SK-N-MC (cell line): ENCODE results near the gene C11orf21.

Source experiments
- EZH2 ChIP-seq: fragments of 200-600 bp; sonication (generic); IDR thresholded peaks from one replicate; pipeline ENCODE4 v1.6.1; 2017; ENCODE audit warnings: antibody characterized with exemption
- POLR2AphosphoS5 ChIP-seq: IDR thresholded peaks from 2 replicates; pipeline ENCODE4 v1.6.1; 2012; ENCODE audit warnings: mild to moderate bottlenecking, low read depth, low read length, borderline replicate concordance

- no peak for TF ChIP-seq EZH2
- TF ChIP-seq POLR2AphosphoS5: no peak
Measured at GRCh38 chr11:2258501-2259465, 42.9 kb downstream of the C11orf21 start.
